AG04450 (cell line): ENCODE data around the gene NLN. TPM values are rescaled to one million over a fixed set of nuclear protein-coding genes. Genes with fewer than 3 reads are reported as not detected.
"Not testable (repeated sequence)": the region's sequence is repeated elsewhere in the genome, so short reads cannot be mapped to it uniquely, and the experiment has no call there.

ENCODE experiments used
- CTCF ChIA-PET: fragments of 300-600, 350-600 bp; formaldehyde crosslinking; extraction: SDS; loops from one replicate; lab custom pipeline; 2022; ENCODE audit warnings: antibody characterized with exemption, inconsistent platforms; lab: Charles Lee
- POLR2A ChIA-PET: fragments of 350-600 bp; formaldehyde crosslinking; extraction: SDS; loops from one replicate; lab custom pipeline; 2021; ENCODE audit warnings: antibody characterized with exemption, inconsistent platforms; lab: Yijun Ruan, JAX
- DNase-seq: peaks from one replicate; pipeline ENCODE4 v3.0.0-alpha.2; 2011; ENCODE audit warnings: low read depth, low spot score
- H3K27ac ChIP-seq: one replicate; pipeline ENCODE4 v1.5.1; 2012; ENCODE audit warnings: low read depth, low read length, control low read depth
- H3K27me3 ChIP-seq: one replicate; pipeline ENCODE4 v1.6.0; 2012; ENCODE audit warnings: low read length; ENCODE audit not compliant: control insufficient read depth, insufficient read depth
- H3K4me3 ChIP-seq: 2 replicates; pipeline ENCODE4 v1.5.1; 2011; ENCODE audit warnings: mild to moderate bottlenecking, low read depth, low read length, control low read depth
- H3K9me3 ChIP-seq: 2 replicates; pipeline ENCODE4 v1.5.1; 2012; ENCODE audit warnings: low read length; ENCODE audit not compliant: control insufficient read depth, insufficient read depth
- polyA plus RNA-seq: library from polyadenylated mRNA; depleted of rRNA; stranded (reverse); fragments of >200 nt; gene quantifications from 2 replicates; pipeline ENCODE4 v1.2.3, GENCODE V29; 2011
- TF ChIP-seq, protein P1 (sequence below): IDR thresholded peaks from 2 replicates; pipeline ENCODE4 v1.5.1; 2011; ENCODE audit warnings: low read depth, low read length, control low read depth, inconsistent platforms

NLN gene
- polyA plus RNA-seq, 1 experiment = 28.8 TPM

DNA sequence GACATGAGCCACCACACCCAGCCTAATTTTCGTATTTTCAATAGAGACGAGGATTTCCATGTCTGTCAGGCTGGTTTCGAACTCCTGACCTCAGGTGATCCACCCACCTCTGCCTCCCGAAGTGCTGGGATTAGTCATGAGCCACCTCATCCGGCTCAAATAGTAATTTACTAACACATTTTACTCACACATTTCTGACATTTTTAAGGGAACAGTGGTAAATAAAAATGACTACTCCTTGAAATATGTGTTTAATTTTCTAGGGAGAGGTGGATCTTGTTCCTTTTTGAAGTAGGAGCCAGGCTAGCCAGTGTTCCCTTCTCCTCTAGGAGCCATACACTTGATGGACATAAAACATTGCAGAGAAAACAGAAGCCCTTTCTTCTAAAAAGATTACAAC is 149.2 kb downstream of the NLN start:
- Histone ChIP-seq H3K4me3 (no peak overlapping the region), H3K27ac (no peak overlapping the region), H3K9me3 (no peaks in the 10 kb centered on the region), H3K27me3 (no peaks in the 10 kb centered on the region)
- ChIA-PET POLR2A (no interaction called here), CTCF (no interaction called here)
- TF ChIP-seq, protein P1, sequence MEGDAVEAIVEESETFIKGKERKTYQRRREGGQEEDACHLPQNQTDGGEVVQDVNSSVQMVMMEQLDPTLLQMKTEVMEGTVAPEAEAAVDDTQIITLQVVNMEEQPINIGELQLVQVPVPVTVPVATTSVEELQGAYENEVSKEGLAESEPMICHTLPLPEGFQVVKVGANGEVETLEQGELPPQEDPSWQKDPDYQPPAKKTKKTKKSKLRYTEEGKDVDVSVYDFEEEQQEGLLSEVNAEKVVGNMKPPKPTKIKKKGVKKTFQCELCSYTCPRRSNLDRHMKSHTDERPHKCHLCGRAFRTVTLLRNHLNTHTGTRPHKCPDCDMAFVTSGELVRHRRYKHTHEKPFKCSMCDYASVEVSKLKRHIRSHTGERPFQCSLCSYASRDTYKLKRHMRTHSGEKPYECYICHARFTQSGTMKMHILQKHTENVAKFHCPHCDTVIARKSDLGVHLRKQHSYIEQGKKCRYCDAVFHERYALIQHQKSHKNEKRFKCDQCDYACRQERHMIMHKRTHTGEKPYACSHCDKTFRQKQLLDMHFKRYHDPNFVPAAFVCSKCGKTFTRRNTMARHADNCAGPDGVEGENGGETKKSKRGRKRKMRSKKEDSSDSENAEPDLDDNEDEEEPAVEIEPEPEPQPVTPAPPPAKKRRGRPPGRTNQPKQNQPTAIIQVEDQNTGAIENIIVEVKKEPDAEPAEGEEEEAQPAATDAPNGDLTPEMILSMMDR = no peak
- DNase-seq = no peak

DNA sequence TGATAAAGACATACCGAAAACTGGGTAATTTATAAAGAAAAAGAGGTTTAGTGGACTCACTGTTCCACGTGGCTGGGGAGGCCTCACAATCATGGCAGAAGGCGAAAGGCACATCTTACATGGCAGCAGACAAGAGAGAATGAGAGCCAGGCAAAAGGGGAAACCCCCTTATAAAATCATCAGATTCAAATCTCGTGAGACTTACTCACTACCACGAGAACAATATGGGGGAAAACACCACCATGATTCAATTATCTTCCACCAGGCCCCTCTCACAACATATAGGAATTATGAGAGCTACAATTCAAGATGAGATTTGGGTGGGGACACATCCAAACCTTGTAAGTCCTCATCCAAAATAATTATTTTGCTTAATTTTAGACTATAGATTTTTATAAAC is 149.8 kb downstream of the NLN start:
- H3K9me3 ChIP-seq, DNase-seq, CTCF ChIA-PET, H3K27ac ChIP-seq, H3K4me3 ChIP-seq, H3K27me3 ChIP-seq: not testable (repeated sequence)
- POLR2A ChIA-PET = interaction anchor here (0.5 kb wide), 1 partner anchor 77 kb away, joined by 3 read pairs; no protein-coding TSS in a partner anchor

DNA sequence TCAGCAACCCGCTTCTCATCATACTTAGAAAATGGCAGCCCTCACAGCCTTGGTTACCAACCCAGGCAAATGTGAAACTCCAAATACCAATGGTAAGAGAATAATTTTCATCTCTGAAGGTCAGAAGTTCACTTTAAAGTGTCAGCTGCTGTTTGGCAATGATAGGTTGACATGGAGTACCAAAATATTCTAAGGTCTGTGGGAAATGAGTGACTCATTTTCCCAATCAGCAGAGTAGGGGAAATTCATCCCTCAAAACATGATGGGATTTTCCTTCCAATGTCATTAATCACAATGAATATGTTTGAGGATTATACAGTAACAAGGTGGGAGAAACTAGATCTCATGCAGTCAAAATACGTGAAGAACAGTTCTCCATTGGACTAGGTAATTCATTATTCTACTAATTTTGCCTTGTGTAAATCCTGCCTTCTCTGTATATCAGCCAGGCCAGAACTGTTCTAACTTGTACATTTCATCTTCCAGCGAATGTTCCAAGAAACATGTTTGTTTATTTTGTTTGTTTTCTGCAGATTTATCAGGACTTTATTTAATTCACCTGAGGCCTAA is 151.3 kb downstream of the NLN start:
- 0 out of 2 replicates have a peak, but pooled peaks cover 3% of the 10 kb centered on the region for H3K9me3 ChIP-seq
- H3K4me3 ChIP-seq = no peak overlapping the region
- CTCF ChIA-PET = no interaction called here
- POLR2A ChIA-PET = no interaction called here
- TF ChIP-seq, protein P1 = no peak
- no peak for DNase-seq
- no peak overlapping the region for H3K27ac ChIP-seq
- no peaks in the 10 kb centered on the region for H3K27me3 ChIP-seq

DNA sequence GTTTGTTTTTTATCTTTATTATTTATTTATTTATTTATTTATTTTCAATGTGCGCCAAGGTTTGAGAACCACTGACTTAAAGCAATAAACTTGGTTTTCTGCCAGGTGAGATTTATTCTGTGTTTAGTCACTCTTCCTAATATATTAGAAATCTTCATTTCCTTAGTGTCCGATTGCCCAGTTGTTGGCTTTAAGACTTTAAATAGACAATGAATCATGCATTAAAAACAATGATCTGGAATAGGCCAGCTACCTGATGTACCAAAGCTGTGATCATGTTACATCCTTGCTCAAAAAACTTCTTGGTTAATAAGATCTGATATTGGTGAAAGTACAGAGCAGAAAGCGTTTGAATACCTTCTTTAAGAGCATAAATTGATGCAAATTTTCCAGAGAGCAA is 152.2 kb downstream of the NLN start:
- 0 out of 2 replicates have a peak, but pooled peaks cover 3% of the 10 kb centered on the region for H3K9me3 ChIP-seq
- no peak overlapping the region for H3K4me3 ChIP-seq
- TF ChIP-seq, protein P1 = no peak
- DNase-seq = no peak
- H3K27ac ChIP-seq = no peak overlapping the region
- ChIA-PET POLR2A (interaction anchor here (0.5 kb wide), 1 partner anchor 52 kb away, joined by 6 read pairs; the partner anchor contains the start of gene ERBIN), CTCF (no interaction called here)
- H3K27me3 ChIP-seq = no peaks in the 10 kb centered on the region

DNA sequence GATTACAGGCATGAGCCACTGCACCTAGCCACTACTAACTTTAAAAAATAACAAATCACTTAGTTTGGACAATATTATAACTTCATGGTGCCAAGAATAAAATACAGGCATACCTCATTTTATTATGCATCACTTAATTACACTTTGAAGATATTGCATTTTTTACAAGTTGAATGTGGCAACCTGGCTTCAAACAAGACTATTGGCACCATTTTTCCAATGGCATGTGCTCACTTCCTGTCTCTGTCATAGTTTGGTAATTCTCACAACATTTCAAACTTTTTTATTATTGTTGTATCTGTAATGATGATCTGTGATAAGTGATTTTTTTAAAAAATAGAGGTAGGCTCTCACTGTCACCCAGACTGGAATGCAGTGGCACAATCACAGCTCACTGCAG is 154.5 kb downstream of the NLN start:
- ChIA-PET POLR2A (no interaction called here), CTCF (no interaction called here)
- Histone ChIP-seq H3K27me3 (no peaks in the 10 kb centered on the region), H3K27ac (no peak overlapping the region), H3K9me3 (0 out of 2 replicates have a peak, but pooled peaks cover 3% of the 10 kb centered on the region), H3K4me3 (no peak overlapping the region)
- no peak for DNase-seq
- TF ChIP-seq, protein P1 = no peak
